Testis (tissue), 3 donors: Measurements from ENCODE around the gene TUBB2A. TPM values are rescaled to one million over a fixed set of nuclear protein-coding genes. Genes with fewer than 3 reads are reported as not detected.
A peak's percentile ranks its signal among the peaks of the same experiment; 100 is the strongest.

ENCODE experiments used
- DNase-seq: peaks from one replicate; pipeline ENCODE4 v3.0.0-alpha.2; 2019
- H3K27ac ChIP-seq, 2 donors: fragments of 200-600 bp; sonication (generic); one replicate each; pipeline ENCODE4 v1.5.1; 2019
- H3K27me3 ChIP-seq: fragments of 200-600 bp; sonication (generic); one replicate; pipeline ENCODE4 v1.5.1; 2019
- H3K36me3 ChIP-seq: fragments of 200-600 bp; sonication (generic); one replicate; pipeline ENCODE4 v1.5.1; 2017; ENCODE audit warnings: low read depth; ENCODE audit errors: missing control alignments
- H3K4me1 ChIP-seq: fragments of 200-600 bp; sonication (generic); one replicate; pipeline ENCODE4 v1.5.1; 2019
- H3K4me3 ChIP-seq, 2 donors: fragments of 200-600 bp; sonication (generic); one replicate each; pipeline ENCODE4 v1.5.1; 2017 to 2019
- H3K9me3 ChIP-seq: fragments of 200-600 bp; sonication (generic); one replicate; pipeline ENCODE4 v1.5.1; 2017
- POLR2A ChIP-seq: fragments of 450-650 bp; IDR thresholded peaks from one replicate; pipeline ENCODE4 v1.6.1; 2017; ENCODE audit warnings: antibody characterized with exemption, mild to moderate bottlenecking, moderate library complexity
- WGBS, 2 donors: methylation state at CpG; one replicate each; pipeline ENCODE4 v1.1.5; 2018; 5-methylcytosine and 5-hydroxymethylcytosine counted together
- intact Hi-C: fragments of 100-400 bp; cut with DNase I; formaldehyde crosslinking; loops from one replicate; pipeline ENCODE4 v1.15.1; 2023; ENCODE audit warnings: low total_unique reads
- polyA plus RNA-seq: library from polyadenylated mRNA; stranded (reverse); fragments of 350-450 nt; fragmentation: Illumina TruSeq; extraction: RNeasy Lipid Tissue Mini Kit (QIAGEN cat#74804); gene quantifications from one replicate; pipeline ENCODE4 v1.2.3, GENCODE V29; 2014; ENCODE audit warnings: low read depth, low replicate concordance; ENCODE audit not compliant: insufficient read depth
- total RNA-seq, 2 donors: library from RNA; depleted of rRNA; stranded (reverse); fragments of >200 nt; gene quantifications; one replicate each; pipeline ENCODE4 v1.2.3, GENCODE V29; 2016
- TF ChIP-seq, protein P1 (sequence below), 3 experiments: fragments of 450-650 bp in 2 of 3; fragments of 200-600 bp in 1 of 3; sonication (generic) in 1 of 3; IDR thresholded peaks; one replicate each; pipeline ENCODE4 v1.5.1; 2016 to 2019; ENCODE audit warnings: antibody characterized with exemption in 3 of 3, mild to moderate bottlenecking in 2 of 3, moderate library complexity in 1 of 3

Gene TUBB2A
- total and polyA plus RNA-seq, 3 donors from 2014 or later, result 13.5 to 23.7 (median 17.7) TPM

DNA sequence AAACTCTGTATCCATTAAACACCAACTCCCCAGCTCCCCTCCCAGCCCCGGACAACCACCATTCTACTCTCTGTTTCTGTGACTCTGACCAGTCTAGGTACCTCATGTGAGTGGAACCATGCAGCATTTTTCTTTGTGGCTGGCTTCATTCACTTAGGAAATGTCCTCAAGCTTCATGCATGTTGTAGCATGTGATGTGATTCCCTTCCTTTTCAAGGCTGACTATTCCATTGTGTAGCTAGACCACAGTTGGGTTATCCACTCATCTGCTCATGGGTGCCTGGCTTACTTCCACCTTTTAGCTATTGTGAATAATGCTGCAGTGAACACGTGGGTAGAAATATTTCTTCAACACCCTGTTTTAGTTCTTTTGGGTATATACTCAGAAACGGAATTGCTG is 47.6 kb downstream of the TUBB2A start:
- H3K36me3 ChIP-seq, result no peaks in the 10 kb centered on the region
- no peaks in the 10 kb centered on the region for H3K9me3 ChIP-seq
- no peak overlapping the region for H3K27ac ChIP-seq
- WGBS, 2 donors, result 80 to 86% methylated on average over 3 of the region's 3 CpGs
- TF ChIP-seq, protein P1, sequence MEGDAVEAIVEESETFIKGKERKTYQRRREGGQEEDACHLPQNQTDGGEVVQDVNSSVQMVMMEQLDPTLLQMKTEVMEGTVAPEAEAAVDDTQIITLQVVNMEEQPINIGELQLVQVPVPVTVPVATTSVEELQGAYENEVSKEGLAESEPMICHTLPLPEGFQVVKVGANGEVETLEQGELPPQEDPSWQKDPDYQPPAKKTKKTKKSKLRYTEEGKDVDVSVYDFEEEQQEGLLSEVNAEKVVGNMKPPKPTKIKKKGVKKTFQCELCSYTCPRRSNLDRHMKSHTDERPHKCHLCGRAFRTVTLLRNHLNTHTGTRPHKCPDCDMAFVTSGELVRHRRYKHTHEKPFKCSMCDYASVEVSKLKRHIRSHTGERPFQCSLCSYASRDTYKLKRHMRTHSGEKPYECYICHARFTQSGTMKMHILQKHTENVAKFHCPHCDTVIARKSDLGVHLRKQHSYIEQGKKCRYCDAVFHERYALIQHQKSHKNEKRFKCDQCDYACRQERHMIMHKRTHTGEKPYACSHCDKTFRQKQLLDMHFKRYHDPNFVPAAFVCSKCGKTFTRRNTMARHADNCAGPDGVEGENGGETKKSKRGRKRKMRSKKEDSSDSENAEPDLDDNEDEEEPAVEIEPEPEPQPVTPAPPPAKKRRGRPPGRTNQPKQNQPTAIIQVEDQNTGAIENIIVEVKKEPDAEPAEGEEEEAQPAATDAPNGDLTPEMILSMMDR (IDR thresholded peaks at IDR 0.05), result no peak
- no peak for TF ChIP-seq POLR2A
- H3K4me1 ChIP-seq, result no peaks in the 10 kb centered on the region
- intact Hi-C loops, result no loop called here
- no peak for DNase-seq
- H3K27me3 ChIP-seq, result no peaks in the 10 kb centered on the region
- H3K4me3 ChIP-seq, result no peak overlapping the region

DNA sequence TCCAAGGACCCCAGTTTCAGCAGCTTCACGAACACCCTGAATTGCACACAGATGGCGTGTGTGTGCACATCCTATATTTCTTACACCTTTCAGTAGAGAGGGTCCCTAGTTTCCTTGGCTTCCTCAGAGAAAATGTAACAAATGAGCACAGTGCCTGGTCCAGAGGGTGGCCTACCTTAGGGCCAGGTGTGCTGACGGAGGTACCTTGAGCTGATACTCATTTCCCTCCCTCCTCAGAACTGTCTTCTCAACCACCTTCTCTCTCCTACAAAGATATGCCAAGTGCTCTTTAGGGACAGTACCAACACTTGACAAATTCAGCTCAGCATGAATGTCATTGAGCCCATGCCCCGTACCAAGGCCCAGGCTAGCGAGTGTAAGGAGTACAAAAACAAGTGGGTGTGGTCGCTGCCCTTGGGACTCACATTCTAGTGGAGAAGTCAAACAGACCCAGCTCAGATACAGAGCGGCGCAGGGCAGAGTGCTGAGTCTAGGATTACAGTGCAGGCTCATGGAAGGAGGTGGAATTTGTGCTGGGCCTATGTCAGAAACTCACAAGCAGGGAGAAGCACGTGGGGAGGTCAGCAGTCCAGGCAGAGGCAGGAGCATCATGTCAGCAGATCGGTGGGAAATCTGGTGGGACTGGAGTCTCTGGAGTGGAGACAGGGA is 48.5 kb downstream of the TUBB2A start:
- 79 to 85% methylated on average over 10 of the region's 10 CpGs for WGBS, 2 donors
- TF ChIP-seq, protein P1 (IDR thresholded peaks at IDR 0.05), result no peak
- DNase-seq, result peak; percentile 53
- intact Hi-C loops, result no loop called here
- Histone ChIP-seq H3K27me3 (no peaks in the 10 kb centered on the region), H3K36me3 (no peaks in the 10 kb centered on the region), H3K4me3 (no peak overlapping the region), H3K4me1 (no peaks in the 10 kb centered on the region), H3K27ac (no peak overlapping the region), H3K9me3 (no peaks in the 10 kb centered on the region)

Other genes starting within 250 kb of the TUBB2A start
- 100 to 1,000 TPM; 203 to 281 TPM for gene SERPINB6, start 186.0 kb downstream of the TUBB2A start, total RNA-seq
- 348 TPM for gene SERPINB6, start 186.0 kb downstream of the TUBB2A start, polyA plus RNA-seq
- 10 to 100 TPM in 1 of 2 donors, 1 to 10 TPM in 1; 9.5 to 16.8 TPM for gene NQO2, start 157.7 kb downstream of the TUBB2A start, total RNA-seq
- 35.6 TPM for gene NQO2, start 157.7 kb downstream of the TUBB2A start, polyA plus RNA-seq
- 10 to 100 TPM; 16.7 to 19.3 TPM for gene RIPK1, start 89.0 kb downstream of the TUBB2A start, total RNA-seq
- gene RIPK1, start 89.0 kb downstream of the TUBB2A start, polyA plus RNA-seq, result 14.3 TPM
- gene BPHL, start 38.8 kb downstream of the TUBB2A start, total RNA-seq, result 10 to 100 TPM; 16.8 TPM
- 14.3 TPM for gene BPHL, start 38.8 kb downstream of the TUBB2A start, polyA plus RNA-seq
- 1 to 10 TPM; 1.6 to 2.2 TPM for gene TUBB2B, start 70.1 kb upstream of the TUBB2A start, total RNA-seq
- 3.6 TPM for gene TUBB2B, start 70.1 kb upstream of the TUBB2A start, polyA plus RNA-seq
- gene PSMG4, start 101.4 kb upstream of the TUBB2A start, total RNA-seq, result 10 to 100 TPM; 42.4 to 46.1 TPM
- 23.1 TPM for gene PSMG4, start 101.4 kb upstream of the TUBB2A start, polyA plus RNA-seq